Smooth muscle cell (in vitro differentiated cells): ENCODE results near the gene FAM151B. TPM values are rescaled to one million over a fixed set of nuclear protein-coding genes. Genes with fewer than 3 reads are reported as not detected.
"Not testable (repeated sequence)": the region's sequence is repeated elsewhere in the genome, so short reads cannot be mapped to it uniquely, and the experiment has no call there.

Source experiments
- DNase-seq: peaks from one replicate; lab custom pipeline; 2025; ENCODE audit not compliant: unreplicated experiment; lab: John Stamatoyannopoulos, UW
- H2AFZ ChIP-seq: fragments of 200-600 bp; sonication (generic); 2 replicates; pipeline ENCODE4 v1.6.0; 2016; ENCODE audit warnings: antibody characterized with exemption, low read depth, mild to moderate bottlenecking
- H3F3A ChIP-seq: fragments of 200-600 bp; sonication (generic); 2 replicates; pipeline ENCODE4 v1.6.0; 2017; ENCODE audit warnings: antibody characterized with exemption, low read depth
- H3K27ac ChIP-seq: fragments of 200-600 bp; sonication (generic); 2 replicates; pipeline ENCODE4 v1.5.1; 2016; ENCODE audit warnings: low read depth, mild to moderate bottlenecking
- H3K27me3 ChIP-seq: fragments of 200-600 bp; sonication (generic); 2 replicates; pipeline ENCODE4 v1.6.1; 2016; ENCODE audit warnings: low read depth, mild to moderate bottlenecking
- H3K36me3 ChIP-seq: fragments of 200-600 bp; sonication (generic); 2 replicates; pipeline ENCODE4 v1.5.1; 2016; ENCODE audit warnings: low read depth
- H3K4me1 ChIP-seq: fragments of 200-600 bp; sonication (generic); 2 replicates; pipeline ENCODE4 v1.5.1; 2016; ENCODE audit warnings: low read depth
- H3K4me2 ChIP-seq: fragments of 200-600 bp; sonication (generic); 2 replicates; pipeline ENCODE4 v1.6.0; 2016; ENCODE audit warnings: mild to moderate bottlenecking
- H3K4me3 ChIP-seq: fragments of 200-600 bp; sonication (generic); 2 replicates; pipeline ENCODE4 v1.5.1; 2016; ENCODE audit warnings: mild to moderate bottlenecking
- H3K79me2 ChIP-seq: fragments of 200-600 bp; sonication (generic); 2 replicates; pipeline ENCODE4 v1.6.0; 2016; ENCODE audit warnings: low read depth, mild to moderate bottlenecking
- H3K9ac ChIP-seq: fragments of 200-600 bp; sonication (generic); 2 replicates; pipeline ENCODE4 v1.6.0; 2016; ENCODE audit warnings: low read depth
- H3K9me3 ChIP-seq: fragments of 200-600 bp; sonication (generic); replicated peaks from 2 replicates; pipeline ENCODE4 v1.5.1; 2016; ENCODE audit warnings: low read depth
- H4K20me1 ChIP-seq: fragments of 200-600 bp; sonication (generic); 2 replicates; pipeline ENCODE4 v1.6.0; 2016; ENCODE audit warnings: low read depth
- CTCF ChIP-seq: fragments of 200-600 bp; sonication (generic); IDR thresholded peaks from 2 replicates; pipeline ENCODE4 v1.5.1; 2017; ENCODE audit warnings: borderline replicate concordance, mild to moderate bottlenecking, antibody characterized with exemption; ENCODE audit not compliant: insufficient read depth, poor library complexity, severe bottlenecking
- WGBS: methylation state at CpG from one replicate; pipeline ENCODE4 v1.1.7; 2016; ENCODE audit warnings: low lambda C conversion rate; 5-methylcytosine and 5-hydroxymethylcytosine counted together
- polyA plus RNA-seq: library from polyadenylated mRNA; unstranded; fragments of >200 nt; fragmentation: Nextera tagmentation; extraction: Ambion mirVana; gene quantifications from 2 replicates; pipeline ENCODE4 v1.2.1, GENCODE V29; 2016
- total RNA-seq: library from RNA; depleted of rRNA; stranded (reverse); fragments of >200 nt; gene quantifications from 2 replicates; pipeline ENCODE4 v1.2.3, GENCODE V29; 2014

Gene FAM151B
- total and polyA plus RNA-seq, 2 experiments from 2014 or later: 3.7 to 6.2 TPM

- Histone ChIP-seq H3F3A (no peaks in the 10 kb centered on the region), H3K4me3 (no peak overlapping the region), H3K4me1 (no peaks in the 10 kb centered on the region), H3K36me3 (no peaks in the 10 kb centered on the region), H4K20me1 (no peaks in the 10 kb centered on the region), H3K27ac (no peak overlapping the region), H2AFZ (no peak overlapping the region), H3K27me3 (peaks cover 68% of the 10 kb centered on the region), H3K4me2 (no peak overlapping the region), H3K79me2 (no peaks in the 10 kb centered on the region), H3K9me3 (no peaks in the 10 kb centered on the region), H3K9ac (no peak overlapping the region)
- DNase-seq: no peak
- TF ChIP-seq CTCF: no peak
- WGBS: 95% methylated on average over 5 of the region's 5 CpGs
Measured at GRCh38 chr5:80576383-80576782, 88.5 kb downstream of the FAM151B start.

- WGBS: 56% methylated on average over 5 of the region's 5 CpGs
- no peak overlapping the region for H2AFZ ChIP-seq
- no peaks in the 10 kb centered on the region for H3K79me2 ChIP-seq
- no peaks in the 10 kb centered on the region for H3F3A ChIP-seq
- no peak overlapping the region for H3K4me2 ChIP-seq
- peaks cover 55% of the 10 kb centered on the region for H3K27me3 ChIP-seq
- DNase-seq: no peak
- H3K4me1 ChIP-seq: no peaks in the 10 kb centered on the region
- no peak overlapping the region for H3K4me3 ChIP-seq
- H3K9ac ChIP-seq: no peak overlapping the region
- H3K9me3 ChIP-seq: no peaks in the 10 kb centered on the region
- no peak for TF ChIP-seq CTCF
- no peak overlapping the region for H3K27ac ChIP-seq
- H4K20me1 ChIP-seq: no peaks in the 10 kb centered on the region
- no peaks in the 10 kb centered on the region for H3K36me3 ChIP-seq
Measured at GRCh38 chr5:80577707-80578106, 89.8 kb downstream of the FAM151B start.

GRCh38 chr5:80579050-80579449 lies 91.2 kb downstream of the FAM151B start:
- Histone ChIP-seq H3K36me3 (no peaks in the 10 kb centered on the region), H3K4me1 (no peaks in the 10 kb centered on the region), H3K4me2 (no peak overlapping the region), H3K79me2 (no peaks in the 10 kb centered on the region), H2AFZ (no peak overlapping the region), H3K9me3 (no peaks in the 10 kb centered on the region), H3K27me3 (peaks cover 44% of the 10 kb centered on the region), H3F3A (no peaks in the 10 kb centered on the region), H3K27ac (no peak overlapping the region), H4K20me1 (no peaks in the 10 kb centered on the region), H3K4me3 (no peak overlapping the region), H3K9ac (no peak overlapping the region)
- WGBS: 86% methylated on average over 2 of the region's 2 CpGs
- TF ChIP-seq CTCF: no peak
- no peak for DNase-seq

- not testable (repeated sequence) for H3K4me3 ChIP-seq, H3K79me2 ChIP-seq, H3K4me2 ChIP-seq, H3K4me1 ChIP-seq, H2AFZ ChIP-seq, H3F3A ChIP-seq, H4K20me1 ChIP-seq, H3K9me3 ChIP-seq, H3K27ac ChIP-seq, DNase-seq, H3K9ac ChIP-seq, H3K36me3 ChIP-seq
- peaks cover 31% of the 10 kb centered on the region for H3K27me3 ChIP-seq
- 88% methylated on average over 3 of the region's 3 CpGs for WGBS
Measured at GRCh38 chr5:80580291-80580690, 92.4 kb downstream of the FAM151B start.
